ENCODE data around the gene PAPSS2.
A peak's percentile ranks its signal among the peaks of the same experiment; 100 is the strongest.
"Not testable (repeated sequence)": the region's sequence is repeated elsewhere in the genome, so short reads cannot be mapped to it uniquely, and the experiment has no call there.

Gene PAPSS2

DNA sequence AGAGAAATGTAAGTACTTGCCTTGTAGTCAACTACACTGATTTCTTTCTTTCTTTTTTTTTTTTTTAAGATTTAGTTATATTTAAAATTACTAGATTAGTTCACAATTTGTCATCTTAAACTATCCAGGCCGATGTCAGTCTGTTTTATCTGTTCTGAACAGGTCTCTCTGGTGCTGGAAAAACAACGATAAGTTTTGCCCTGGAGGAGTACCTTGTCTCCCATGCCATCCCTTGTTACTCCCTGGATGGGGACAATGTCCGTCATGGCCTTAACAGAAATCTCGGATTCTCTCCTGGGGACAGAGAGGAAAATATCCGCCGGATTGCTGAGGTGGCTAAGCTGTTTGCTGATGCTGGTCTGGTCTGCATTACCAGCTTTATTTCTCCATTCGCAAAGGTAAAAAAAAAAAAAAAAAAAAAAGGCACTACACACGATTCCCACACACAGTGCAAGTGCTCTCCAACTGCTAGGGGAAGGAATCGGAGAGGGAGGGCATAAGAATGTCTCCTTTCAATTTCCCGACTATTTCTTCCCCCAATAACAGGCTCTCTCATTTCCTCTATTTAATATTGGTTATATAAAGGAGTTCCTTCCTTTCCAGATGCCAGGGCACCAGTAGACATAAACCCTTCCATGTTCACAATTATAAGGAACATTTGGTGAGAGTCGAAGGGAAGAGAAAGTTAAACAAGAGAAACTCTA, 53.4 kb downstream of the PAPSS2 start:
- no peak for DNase-seq

DNA sequence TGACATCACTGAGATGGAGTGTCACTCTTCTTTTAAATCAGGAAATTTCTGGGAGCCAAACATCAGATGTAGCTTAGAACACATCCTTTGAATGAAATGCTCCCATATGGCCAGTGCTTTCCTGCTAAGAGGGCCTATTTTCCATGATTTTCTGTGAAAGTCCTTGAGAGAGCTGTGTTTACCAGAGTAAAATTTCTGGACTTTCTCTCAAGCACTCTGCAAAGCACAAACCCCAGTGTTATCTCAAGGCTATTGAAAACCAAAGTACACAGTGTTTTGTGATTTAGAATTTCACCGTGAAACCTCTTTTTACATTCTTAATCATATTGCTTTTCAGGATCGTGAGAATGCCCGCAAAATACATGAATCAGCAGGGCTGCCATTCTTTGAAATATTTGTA, 54.0 kb downstream of the PAPSS2 start:
- DNase-seq: no peak

DNA sequence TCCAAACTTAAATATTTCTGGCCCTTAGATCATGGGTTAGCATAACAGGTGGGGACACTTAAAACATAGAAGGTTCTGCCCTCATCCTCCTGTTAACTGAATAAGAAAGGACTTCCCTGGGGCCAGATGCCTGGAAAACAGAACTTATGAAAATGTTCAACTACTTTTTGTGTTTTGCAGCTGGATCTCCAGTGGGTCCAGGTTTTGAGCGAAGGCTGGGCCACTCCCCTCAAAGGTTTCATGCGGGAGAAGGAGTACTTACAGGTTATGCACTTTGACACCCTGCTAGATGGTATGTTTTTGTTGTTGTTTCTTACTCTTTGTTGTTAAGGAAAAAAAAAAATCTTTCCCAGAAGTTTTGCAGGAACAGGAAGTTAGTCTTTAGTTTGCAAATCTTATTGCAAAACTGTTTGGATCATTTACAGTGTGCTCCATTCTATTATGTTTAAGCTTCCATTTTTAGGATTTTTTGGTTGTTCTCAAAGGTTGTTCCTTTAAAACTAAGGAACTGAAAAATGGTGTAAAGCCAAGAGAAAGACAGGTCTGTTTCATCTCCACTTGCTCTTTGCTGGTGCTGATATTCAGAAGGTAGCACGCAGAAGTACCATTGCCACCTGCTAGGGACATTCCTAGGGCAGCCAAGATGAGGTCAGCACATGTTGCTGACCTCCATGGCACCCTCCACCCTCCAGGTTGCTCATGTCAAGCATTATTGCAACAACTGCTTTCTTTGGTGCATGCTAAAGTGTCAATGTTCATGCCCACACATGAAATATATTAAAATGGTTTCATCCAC, 56.1 kb downstream of the PAPSS2 start:
- no peak for DNase-seq

DNA sequence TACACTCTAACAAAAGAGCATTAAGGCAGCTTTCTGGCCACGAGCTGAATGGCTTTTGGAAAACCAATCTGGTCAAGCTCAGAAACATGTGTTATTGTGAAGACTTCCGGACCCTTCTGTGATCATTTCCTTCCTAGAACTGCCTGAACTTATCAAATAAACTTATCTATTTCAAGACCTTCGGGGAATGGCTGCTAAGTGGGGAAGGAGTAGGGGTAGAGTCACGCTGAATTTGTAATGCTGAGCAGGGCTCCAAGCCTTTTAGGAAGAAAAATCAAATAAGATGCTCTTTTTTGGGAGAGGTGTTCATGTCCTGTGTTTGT, 56.6 kb downstream of the PAPSS2 start:
- no peak for DNase-seq

GRCh38 chr10:87720665-87721064, 61.0 kb downstream of the PAPSS2 start:
- DNase-seq: no peak

DNA sequence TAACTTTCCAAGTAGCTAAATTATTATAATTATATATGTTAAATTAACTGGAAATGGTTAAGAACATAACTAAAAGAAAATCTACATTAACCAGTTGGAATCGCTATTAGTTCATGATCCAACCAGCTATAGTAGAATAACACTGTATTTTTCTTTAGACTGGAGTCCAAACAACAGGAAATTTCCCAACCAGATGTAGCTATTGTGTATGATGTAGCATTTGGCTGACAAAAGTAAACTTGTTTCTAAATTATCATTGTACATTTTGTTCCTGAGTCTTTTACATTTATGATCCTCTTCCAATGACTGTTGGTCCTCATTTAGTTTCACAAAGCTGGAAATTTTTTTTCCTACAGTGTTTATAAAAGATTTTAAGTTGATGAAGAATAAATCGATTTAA, 62.1 kb downstream of the PAPSS2 start:
- DNase-seq: no peak

- no peak for DNase-seq
Measured at GRCh38 chr10:87722716-87723115, 63.0 kb downstream of the PAPSS2 start.

GRCh38 chr10:87723500-87723899, 63.8 kb downstream of the PAPSS2 start:
- DNase-seq: no peak

DNA sequence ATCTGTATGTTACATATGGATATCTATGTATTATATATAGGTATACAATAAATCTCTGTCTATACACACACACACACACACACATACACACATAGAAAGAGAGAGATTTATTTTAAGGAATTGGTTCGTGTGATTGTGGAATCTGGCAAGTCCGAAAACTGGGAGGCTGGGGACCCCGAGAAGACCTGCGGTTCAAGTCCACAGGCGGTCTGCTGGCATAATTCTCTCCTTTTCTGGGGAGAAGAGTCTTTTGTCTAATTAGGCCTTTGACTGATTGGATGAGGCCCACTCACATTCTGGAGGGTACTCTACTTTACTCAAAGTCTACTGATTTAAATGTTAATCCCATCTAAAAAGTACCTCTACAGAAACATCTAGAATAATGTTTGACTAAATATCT, 65.1 kb downstream of the PAPSS2 start:
- DNase-seq: no peak

DNA sequence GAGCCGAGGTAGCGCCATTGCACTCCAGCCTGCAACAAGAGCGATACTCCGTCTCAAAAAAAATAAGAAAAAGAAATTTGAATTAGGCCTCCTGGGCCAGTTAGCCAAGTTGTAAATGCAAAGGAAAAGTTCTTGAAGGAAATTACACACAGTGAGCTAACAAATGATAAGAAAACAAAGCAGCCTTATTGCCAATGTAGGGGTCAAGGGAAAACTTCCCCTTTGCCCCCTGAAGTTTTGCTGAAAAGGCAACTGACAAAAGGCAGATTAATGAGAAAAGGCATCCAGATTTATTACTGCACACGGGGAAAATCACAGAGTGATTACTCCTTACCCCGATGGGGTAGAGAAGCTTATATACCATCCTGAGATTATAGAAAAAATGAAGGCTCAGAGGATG, 70.3 kb downstream of the PAPSS2 start:
- no peak for DNase-seq

GRCh38 chr10:87733081-87733480, 73.4 kb downstream of the PAPSS2 start:
- DNase-seq: no peak

DNA sequence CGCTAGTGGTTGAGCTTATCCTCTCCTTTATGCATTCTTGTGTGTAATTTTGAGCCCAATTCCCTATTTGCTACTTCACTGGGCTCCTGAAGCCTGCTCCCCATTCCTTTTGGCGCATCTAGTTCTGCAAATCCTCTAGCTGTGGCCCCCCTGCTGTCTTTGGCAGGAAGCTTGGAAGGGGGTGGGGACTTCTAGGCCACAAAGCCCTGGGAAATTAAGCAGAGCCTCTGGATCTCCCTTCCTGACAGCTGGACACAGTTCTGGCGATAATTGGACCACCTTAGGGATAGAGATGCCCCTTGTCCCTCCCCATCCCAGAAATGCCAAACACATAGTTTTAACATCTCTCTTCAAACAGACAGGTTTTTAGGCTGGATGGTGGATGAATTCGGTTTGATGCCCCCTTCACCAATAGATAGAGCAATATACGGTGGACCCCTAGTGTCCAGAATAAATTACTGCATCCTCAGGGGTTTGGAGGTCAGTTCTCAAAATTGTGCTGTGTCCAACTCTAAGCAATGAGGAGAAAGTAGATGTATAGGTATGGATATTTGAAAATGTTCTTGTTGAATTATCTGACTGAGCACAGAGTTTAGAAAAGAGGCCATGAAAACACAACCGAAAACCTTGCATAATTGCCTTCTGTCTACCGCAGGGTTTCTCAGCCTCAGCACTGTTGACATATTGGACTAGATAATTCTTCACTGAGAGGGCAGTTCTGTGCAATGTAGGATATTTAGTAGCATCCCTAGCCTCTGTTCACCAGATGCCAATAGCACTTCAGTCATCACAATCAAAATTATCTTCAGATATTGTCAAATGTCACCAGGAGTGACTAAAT, 75.5 kb downstream of the PAPSS2 start:
- peak in 1 of 2 donors; percentile 6 for DNase-seq

DNA sequence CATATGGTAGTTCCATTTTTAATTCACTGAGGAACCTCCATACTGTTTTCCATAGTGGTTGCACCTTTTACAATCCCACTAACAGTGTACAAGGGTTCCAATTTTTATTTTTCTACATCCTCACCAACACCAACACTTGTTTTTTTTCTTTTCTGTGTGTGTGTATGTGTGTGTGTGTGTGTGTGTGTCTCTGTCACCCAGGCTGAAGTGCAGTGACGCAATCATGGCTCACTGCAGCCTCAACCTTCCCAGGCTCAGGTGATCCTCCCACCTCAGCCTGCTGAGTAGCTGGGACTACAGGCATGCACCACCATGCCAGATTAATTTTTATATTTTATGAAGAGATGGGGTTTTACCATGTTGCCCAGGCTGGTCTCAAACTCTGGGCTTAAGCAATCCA, 78.6 kb downstream of the PAPSS2 start:
- not testable (repeated sequence) for DNase-seq

GRCh38 chr10:87739703-87740102, 80.0 kb downstream of the PAPSS2 start:
- DNase-seq: no peak

- DNase-seq: no peak
Measured at GRCh38 chr10:87740254-87740655, 80.6 kb downstream of the PAPSS2 start.

DNA sequence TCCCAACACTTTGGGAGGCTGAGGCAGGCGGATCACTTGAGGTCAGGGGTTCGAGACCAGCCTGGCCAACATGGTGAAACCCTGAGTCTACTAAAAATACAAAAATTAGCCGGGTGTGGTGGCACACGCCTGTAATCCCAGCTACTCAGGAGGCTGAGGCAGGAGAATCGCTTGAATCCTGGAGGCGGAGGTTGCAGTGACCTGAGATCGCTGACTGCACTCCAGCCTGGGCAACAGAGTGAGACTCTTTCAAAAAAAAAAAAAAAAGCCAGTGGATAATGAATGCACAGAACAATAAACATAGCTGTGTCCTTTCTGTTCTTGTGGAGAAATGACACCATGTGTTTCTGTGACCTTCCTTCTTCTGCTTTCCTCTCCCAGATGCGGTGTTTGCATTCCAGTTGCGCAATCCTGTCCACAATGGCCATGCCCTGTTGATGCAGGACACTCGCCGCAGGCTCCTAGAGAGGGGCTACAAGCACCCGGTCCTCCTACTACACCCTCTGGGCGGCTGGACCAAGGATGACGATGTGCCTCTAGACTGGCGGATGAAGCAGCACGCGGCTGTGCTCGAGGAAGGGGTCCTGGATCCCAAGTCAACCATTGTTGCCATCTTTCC, 83.4 kb downstream of the PAPSS2 start:
- DNase-seq: peak in 1 of 2 donors; percentile 31

GRCh38 chr10:87744606-87745005, 84.9 kb downstream of the PAPSS2 start:
- no peak for DNase-seq

GRCh38 chr10:87746911-87747310, 87.2 kb downstream of the PAPSS2 start:
- no peak for DNase-seq

- DNase-seq: not testable (repeated sequence)
Measured at GRCh38 chr10:87748244-87748643, 88.6 kb downstream of the PAPSS2 start.

- DNase-seq: no peak
Measured at GRCh38 chr10:87750001-87750671, 90.5 kb downstream of the PAPSS2 start.

- DNase-seq: no peak
Measured at GRCh38 chr10:87750817-87751216, 91.1 kb downstream of the PAPSS2 start.

- no peak for DNase-seq
Measured at GRCh38 chr10:87751274-87751673, 91.6 kb downstream of the PAPSS2 start.

GRCh38 chr10:87752566-87752965, 92.9 kb downstream of the PAPSS2 start:
- DNase-seq: no peak

Measured in CD4-positive, alpha-beta T cell treated with Interleukin-1 beta for 1 hour (primary cell).